Measurements from ENCODE around the gene AS3MT. TPM values are rescaled to one million over a fixed set of nuclear protein-coding genes. Genes with fewer than 3 reads are reported as not detected.
"Not testable (repeated sequence)": the region's sequence is repeated elsewhere in the genome, so short reads cannot be mapped to it uniquely, and the experiment has no call there.

The AS3MT gene
- 8.7 TPM for total RNA-seq

GRCh38 chr10:102869258-102870198, at the start of gene AS3MT:
Gene AS3MT, plus strand, starts transcription at chr10:102869470. Its CDS starts 123 bp downstream, at chr10:102869593.
- DNase-seq, result peak; percentile 79

- not testable (repeated sequence) for DNase-seq
Observed at GRCh38 chr10:102820008-102820407, 49.3 kb upstream of the AS3MT start.

- DNase-seq, result no peak
Observed at GRCh38 chr10:102822222-102822621, 47.0 kb upstream of the AS3MT start.

- DNase-seq, result no peak
Observed at GRCh38 chr10:102824664-102825063, 44.6 kb upstream of the AS3MT start.

GRCh38 chr10:102826148-102826796, 43.0 kb upstream of the AS3MT start:
- no peak for DNase-seq

GRCh38 chr10:102827597-102827975, 41.7 kb upstream of the AS3MT start:
- no peak for DNase-seq

- no peak for DNase-seq
Observed at GRCh38 chr10:102831322-102832071, 37.8 kb upstream of the AS3MT start.

GRCh38 chr10:102832248-102832647, 37.0 kb upstream of the AS3MT start:
- no peak for DNase-seq

GRCh38 chr10:102832987-102833386, 36.3 kb upstream of the AS3MT start:
- DNase-seq, result no peak

- no peak for DNase-seq
Observed at GRCh38 chr10:102834143-102834542, 35.1 kb upstream of the AS3MT start.

GRCh38 chr10:102835007-102835482, 34.2 kb upstream of the AS3MT start:
- peak; percentile 90 for DNase-seq

- DNase-seq, result peak; percentile 33
Observed at GRCh38 chr10:102837230-102837721, 32.0 kb upstream of the AS3MT start, which contains the start of gene CYP17A1. Gene CYP17A1, minus strand, starts transcription at chr10:102837413. Its CDS starts 52 bp downstream, at chr10:102837361.

GRCh38 chr10:102838276-102838927, 30.9 kb upstream of the AS3MT start:
- not testable (repeated sequence) for DNase-seq

- no peak for DNase-seq
Observed at GRCh38 chr10:102841827-102842345, 27.4 kb upstream of the AS3MT start.

- DNase-seq, result not testable (repeated sequence)
Observed at GRCh38 chr10:102843139-102843538, 26.1 kb upstream of the AS3MT start.

GRCh38 chr10:102844190-102844776, 25.0 kb upstream of the AS3MT start:
- DNase-seq, result not testable (repeated sequence)

GRCh38 chr10:102845352-102845902, 23.8 kb upstream of the AS3MT start:
- no peak for DNase-seq

GRCh38 chr10:102850025-102850518, 19.2 kb upstream of the AS3MT start:
- DNase-seq, result no peak

GRCh38 chr10:102853237-102853636, 16.0 kb upstream of the AS3MT start:
- not testable (repeated sequence) for DNase-seq

GRCh38 chr10:102855731-102856436, 13.4 kb upstream of the AS3MT start:
- DNase-seq, result peak; percentile 27

Data from tongue (tissue), 2 donors.